ENCODE measurements around the gene UQCRQ.

The UQCRQ gene

DNA sequence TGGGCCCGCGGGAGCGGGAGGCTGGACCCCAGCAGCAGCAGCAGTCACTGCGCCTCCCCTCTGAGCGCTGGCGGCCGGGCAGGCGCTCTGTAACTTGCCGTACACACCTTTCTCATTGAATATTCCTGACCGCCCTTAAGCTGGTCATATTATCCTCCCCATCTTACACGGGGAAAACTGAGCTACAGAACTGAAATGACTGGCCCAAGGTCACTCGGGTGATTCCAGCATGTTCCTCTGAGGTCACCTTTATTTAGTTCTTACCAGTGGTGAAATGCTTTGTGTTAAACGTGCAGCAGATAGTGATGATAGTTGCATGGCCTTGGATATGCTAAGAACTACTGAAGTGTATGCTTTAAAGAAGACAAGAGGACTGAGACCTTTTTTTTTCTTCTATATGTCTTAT is 607 bp downstream of the UQCRQ start:
- H3K4me3 ChIP-seq (ENCODE audit: low read depth, low read length) = peak overlapping the region; percentile 95

DNA sequence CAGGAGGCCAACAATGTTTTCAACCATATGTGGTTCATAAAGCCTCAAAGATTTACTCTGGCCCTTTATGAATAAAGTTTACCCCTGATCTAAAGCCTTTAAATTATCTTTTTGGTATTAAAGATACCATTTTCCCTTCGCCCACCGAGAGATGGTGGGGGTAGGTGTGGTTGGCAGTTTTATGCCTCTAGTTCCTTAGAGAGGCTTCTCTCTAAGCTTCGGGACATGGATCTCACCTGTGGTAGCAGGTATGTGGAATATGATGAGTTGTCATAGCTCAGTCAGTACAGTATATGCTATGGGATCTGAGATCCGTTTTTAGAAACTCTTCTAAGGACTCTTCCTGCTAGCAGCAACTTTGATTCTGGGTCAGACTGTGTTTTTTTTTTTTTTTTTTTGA is 2.3 kb downstream of the UQCRQ start:
- no peak overlapping the region for H3K4me3 ChIP-seq (ENCODE audit: low read depth, low read length)

DNA sequence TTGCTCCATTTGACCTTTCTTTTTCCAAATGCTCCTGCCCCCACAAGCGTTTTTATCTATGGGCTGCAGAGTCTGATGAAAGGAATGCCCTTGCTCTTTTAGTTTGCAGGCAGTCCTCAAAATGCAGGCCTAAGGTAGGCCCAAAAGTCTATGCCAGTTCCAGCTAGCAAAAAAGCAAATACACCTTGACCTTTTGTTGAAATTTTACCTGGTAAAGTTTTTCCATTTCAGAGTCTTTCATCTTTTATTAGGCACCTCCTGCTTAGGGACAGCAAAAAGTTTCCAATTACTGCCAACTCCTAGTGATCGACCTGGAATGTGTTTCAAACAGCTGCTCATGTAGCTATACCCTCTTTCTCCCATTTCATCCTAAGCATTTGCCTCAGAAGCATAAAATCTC is 4.4 kb downstream of the UQCRQ start:
- no peak overlapping the region for H3K4me3 ChIP-seq (ENCODE audit: low read depth, low read length)

DNA sequence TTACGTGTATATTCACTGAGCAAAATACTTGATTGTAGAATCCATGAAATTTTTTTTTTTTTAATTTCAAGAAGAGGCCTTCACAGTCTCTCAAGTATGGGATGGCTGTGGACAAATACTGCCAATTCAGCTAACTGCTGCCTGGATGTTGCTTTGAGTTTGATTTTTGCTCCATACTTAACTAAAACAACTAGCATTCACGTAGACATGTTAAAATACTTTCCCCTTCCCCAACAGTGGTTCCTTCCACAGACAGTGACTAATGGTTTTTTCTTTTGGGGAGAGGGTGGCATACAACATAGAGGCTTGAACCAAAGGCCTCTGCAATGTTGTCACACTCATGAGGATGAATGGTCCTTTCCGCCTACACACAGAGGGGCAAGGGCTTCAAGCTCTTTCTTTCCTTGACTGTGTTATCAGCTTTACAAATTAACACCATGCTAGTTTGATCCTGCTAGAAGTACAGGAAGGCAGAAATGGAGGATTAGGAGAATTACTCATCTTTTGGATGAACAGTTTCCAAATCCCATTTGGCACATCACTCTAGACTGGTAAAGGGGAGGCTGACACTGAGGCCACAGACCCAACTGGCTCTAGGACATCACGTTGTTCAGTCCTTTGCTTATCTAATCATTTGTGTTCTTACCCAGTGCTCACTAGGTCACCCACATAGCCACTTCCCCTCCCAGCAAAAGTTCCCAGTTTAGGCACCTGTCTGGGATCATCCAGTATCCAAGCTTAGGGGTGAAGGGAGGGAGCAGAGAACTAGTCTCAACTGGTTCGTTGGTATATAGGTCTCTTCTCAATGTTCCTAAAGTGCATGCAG is 5.2 kb downstream of the UQCRQ start:
- no peak overlapping the region for H3K4me3 ChIP-seq (ENCODE audit: low read depth, low read length)

DNA sequence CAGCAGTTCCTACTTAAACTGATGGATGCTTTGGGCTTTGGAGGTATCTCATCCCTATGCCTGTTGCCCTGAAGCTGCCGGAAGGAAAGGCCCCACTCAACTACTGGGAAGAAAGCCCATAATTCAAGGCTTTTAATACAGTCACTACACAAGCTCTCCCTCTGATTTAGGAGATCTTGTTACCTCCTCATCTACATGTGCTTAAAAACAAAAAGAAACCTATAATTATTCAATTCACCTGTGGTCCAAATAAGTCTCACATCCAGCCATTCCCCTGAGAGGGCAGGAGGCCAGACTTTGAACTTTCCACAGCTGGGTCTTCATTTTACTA is 6.3 kb downstream of the UQCRQ start:
- H3K4me3 ChIP-seq (ENCODE audit: low read depth, low read length) = no peak overlapping the region

DNA sequence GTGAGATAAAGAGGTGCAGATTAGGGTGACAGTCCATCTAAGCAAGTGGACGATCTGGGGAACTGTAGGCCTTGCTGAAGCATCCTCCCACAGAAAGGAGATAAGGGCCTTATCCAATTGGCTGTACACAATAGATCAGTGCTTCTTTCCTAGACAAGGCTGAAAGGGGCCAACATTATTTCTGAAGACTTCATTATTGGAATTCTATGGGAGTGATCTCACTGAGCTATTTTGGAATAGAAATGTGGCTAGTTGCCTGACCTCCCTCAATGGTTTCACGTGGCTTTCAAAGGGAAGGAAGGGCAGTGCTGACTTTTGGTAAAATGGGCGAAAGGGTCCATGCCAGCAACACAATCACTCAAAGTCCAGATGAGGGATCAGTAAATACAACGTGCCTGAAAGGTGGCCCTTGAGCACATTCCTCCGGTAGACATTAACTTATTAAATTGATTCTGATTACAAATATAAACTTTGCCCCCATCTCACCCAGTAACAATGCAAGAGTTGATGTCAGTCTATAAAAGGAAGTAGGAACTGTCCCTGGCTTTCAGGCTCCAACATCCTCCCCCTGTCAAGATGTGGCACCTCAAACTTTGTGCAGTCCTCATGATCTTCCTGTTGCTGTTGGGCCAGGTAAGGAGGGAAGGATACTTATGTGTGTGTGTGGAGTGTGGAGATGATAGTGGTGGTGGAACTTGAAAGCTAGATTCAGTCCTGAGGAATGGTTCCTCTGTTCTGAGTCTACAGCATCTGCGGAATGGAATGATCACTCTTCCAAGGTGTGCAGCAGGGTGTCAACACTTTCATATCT is 6.9 kb downstream of the UQCRQ start, which contains the start of gene LEAP2:
TSS of gene LEAP2 (plus strand) at position 550 of the 811 bp plus-strand sequence. CDS start at position 577, 27 bp downstream.
- H3K4me3 ChIP-seq (ENCODE audit: low read depth, low read length) = no peak within 1 kb of the TSS

DNA sequence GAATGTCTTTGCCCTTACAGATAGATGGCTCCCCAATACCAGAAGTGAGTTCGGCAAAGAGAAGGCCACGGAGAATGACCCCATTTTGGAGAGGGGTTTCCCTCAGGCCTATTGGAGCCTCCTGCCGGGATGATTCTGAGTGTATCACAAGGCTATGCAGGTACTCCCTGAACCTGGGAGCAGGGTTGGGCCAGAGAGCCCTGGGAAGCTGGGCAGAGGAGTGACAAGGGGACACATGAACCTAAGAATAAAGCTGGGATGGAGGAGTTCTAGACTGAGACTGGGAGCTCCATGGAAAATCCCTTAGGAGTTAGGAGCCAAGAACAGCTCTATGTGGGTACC is 7.5 kb downstream of the UQCRQ start:
- H3K4me3 ChIP-seq (ENCODE audit: low read depth, low read length) = no peak overlapping the region

DNA sequence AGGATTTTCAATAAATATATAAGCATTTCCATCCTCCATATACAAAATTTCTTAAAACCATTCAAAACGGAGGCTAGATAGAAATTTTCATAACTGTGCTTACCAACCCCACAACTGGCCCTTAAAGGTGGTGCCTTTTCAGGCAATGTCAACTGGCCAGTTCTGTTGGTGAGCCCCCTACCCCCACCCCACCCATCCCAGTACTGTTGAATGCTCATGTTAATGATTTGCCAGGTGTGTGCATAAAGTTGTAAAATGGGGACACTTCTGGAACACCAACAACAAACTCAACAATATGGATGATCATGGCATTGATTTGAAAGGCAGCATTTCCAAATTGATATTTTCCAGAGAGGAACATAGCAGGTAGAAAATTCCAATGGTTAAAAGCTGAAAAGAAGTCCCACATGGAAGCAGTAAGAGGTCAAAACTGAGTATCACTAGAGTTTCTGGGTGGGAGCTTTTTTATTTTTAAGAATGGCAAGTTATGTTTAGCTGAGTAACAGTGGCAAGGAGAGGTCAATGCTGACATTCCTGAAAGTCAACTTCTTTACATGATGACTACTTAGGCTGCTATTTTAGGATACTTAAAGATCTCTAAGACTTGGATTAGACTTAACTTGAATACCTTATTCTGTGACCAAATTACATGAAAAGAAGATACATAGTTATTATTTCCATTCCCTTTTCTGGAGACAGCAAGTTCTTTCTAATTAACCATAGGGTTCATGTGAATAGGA is 9.7 kb downstream of the UQCRQ start:
- H3K4me3 ChIP-seq (ENCODE audit: low read depth, low read length) = no peak overlapping the region

DNA sequence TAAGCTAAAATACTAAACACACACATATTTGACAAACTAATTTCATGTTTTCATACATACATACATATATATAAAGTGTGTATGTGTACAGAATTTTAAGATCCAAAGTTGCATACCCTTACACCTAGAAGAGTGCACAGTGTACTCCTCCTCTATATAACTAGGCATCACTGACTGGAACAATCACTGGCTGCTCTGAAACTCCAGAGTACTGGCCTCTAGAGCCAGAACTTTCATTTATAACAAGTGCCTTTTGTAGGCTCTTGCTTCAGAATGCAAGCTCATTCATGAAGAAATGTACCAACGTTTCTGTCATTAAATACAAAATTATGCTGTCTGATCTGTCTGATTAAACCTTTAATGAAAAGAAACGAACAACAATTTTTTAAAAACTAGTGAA is 11.0 kb downstream of the UQCRQ start:
- no peak overlapping the region for H3K4me3 ChIP-seq (ENCODE audit: low read depth, low read length)

DNA sequence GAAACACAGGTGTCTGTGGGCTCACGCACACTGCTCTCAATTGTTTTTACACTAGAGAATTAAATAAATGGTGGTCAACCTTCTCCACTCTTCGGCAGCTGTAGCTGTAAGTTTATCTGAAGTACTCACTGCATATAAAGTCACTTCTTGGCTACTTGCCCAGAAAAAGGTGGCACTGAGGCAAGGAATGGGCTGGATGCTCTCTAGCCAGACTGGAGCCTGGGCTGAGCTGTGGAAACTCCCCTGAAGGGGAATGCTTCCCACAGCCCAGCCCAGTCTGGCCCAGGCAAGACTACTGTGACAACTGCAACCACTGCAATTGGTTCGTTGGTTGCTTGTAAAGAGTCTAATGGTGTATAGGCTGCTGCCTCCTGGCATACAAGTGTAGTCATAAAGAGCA is 11.5 kb downstream of the UQCRQ start:
- no peak overlapping the region for H3K4me3 ChIP-seq (ENCODE audit: low read depth, low read length)

DNA sequence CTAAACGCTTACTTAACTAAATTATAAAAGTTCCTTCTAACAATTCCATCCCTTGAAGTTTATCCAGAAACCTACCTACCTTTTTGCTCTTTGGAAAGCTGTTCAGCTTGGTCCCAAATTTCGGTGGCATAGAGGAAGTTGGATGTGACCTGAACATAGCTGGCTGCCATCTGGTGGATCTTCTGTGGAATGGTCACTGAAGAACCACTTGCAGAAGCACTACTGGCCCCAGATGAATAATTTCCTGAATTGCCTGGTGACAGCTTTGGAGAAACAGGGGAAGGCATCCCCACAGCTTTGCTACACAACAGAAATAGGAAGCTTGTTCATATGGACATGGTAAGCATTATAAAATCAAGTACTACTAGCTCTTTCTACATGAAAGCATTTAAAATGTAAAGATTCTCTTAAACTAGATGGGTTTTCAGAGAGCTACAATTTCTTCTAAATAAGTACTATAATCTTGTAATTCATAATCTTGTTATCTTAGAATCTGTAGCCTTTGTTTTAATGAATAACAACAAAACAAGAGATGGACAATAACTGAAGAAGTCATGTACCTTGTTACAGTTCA is 16.9 kb downstream of the UQCRQ start:
- H3K4me3 ChIP-seq (ENCODE audit: low read depth, low read length) = no peak overlapping the region

DNA sequence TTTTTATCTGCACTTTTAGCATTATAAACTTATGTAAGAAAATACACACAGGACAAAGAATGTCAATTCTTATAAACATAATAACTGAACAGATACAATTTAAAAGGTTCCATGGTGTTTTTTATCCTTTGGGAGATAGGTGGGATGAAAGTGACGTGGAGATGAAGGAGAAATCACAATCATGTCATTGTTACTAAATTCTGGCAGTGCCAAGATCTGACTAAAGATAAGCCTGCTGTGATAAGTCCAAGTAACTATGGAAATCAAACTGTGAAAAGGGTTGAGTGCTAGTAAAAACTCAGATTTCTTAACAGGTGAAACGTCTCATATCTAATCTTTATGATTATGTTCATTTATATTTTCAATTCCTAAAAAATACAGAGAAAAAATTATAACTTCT is 18.1 kb downstream of the UQCRQ start:
- no peak overlapping the region for H3K4me3 ChIP-seq (ENCODE audit: low read depth, low read length)

DNA sequence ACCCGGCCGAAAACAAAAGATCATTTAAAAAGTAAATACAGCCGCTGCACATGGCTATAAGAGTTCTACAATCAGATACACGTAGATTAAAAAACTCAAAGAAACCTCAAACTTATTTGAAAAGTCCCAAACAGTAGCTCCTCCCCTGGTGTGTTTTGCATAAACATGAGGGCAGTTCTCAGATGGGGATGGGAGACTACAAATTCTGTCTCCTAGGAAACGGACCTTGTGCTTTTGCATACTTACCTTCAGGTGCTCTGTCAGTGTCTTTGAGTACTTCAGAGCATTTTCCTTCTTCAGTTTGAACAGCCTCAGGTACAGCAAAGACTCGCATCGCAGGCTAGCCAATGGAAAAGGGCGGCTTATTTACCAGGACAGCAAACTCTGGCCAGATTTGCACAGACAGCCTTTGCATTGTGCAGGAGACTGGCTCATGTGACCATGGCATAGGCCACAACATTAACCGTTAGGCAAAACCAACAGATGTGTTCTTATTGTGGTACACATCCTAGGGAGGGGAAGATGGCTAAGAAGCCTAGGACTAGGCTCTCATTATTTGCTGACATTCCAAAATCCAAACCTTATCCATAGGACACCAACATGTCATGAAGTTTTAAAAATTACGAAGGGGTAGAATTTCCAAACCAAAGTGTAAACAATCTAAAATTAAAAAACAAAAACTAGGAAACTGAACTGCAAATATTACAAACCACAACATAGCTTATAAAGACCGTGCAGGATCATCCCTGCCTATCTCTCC is 19.8 kb downstream of the UQCRQ start:
- H3K4me3 ChIP-seq (ENCODE audit: low read depth, low read length) = no peak overlapping the region

DNA sequence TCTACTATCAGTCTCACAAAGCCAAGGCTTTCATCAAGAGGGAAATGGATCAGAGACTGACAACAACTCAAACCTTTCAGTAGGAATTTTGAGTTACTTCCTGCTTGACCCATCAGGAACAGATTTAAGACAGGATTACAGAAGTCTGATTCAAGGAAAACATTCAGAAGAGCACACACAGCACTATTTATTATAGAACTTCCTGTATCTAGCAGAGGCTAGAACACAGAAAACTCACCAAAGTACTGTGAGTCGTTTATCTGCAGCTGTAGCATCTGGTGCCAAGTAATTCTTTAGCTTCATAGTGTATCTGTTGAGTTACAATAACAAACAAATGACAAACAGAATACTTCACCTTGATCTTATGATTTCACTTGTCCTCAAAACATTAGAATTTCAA is 20.8 kb downstream of the UQCRQ start:
- no peak overlapping the region for H3K4me3 ChIP-seq (ENCODE audit: low read depth, low read length)

DNA sequence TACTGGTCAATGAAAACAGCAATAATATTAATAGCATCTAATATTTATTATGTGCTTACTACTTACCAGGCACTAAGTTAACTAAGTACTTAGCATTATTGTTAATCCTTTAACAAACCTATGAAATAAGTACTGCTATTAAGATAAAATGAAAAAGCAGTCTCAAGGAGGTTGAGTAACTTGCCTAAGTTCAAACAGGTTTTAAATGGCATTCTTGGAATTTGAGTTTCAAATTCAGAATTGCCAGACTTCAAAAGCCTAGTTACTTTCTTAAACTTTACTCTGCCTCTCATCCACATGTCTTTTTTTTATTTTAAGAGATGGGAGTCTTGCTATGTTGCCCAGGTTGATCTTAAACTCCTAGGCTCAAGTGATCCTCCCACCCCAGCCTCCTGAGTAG is 23.1 kb downstream of the UQCRQ start:
- no peak overlapping the region for H3K4me3 ChIP-seq (ENCODE audit: low read depth, low read length)

DNA sequence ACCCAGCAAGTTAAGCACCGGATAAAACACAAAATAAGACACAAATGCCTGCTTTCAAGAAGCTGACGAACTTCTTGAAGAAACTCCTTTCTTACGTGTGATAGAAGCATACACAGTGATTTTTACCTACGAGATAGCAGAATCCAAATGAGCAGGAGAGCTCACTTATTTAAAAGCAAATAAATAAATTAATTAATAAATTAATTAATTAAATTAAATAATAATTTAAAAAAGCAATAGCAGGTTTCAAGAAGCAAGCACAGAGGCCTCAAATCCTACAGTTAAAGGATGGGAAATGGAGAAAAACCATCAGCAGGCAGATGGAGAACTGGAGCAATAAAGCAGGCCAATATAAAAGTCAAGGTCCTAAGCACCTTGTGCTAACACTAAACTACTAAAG is 24.4 kb downstream of the UQCRQ start:
- H3K4me3 ChIP-seq (ENCODE audit: low read depth, low read length) = no peak overlapping the region

DNA sequence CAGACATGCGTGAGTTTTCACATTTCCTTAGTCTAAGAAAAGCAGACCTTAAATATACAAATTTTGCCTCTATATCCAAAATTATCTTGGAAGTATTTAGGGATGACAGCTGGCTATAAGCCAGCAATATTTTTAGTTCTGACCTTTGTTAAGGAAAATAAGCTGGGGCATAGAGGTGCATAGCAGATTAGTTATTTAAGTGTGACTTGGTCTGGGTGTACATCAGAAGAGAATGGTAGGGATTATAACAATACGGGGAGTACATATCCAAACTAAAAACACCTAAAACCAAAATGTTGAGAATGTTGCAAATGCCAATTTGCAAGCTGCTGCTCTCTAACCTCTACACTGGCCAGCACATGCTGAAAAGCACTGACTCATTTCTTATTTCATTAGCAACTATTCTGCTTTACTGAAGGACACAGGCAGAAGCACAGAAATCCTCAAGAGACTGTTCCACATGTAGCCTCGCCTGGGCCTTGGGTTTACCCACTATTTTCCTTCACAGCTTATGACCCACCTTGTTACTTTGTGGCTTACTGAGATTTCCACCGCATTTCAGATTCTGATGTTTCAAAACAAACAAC is 29.4 kb downstream of the UQCRQ start:
- H3K4me3 ChIP-seq (ENCODE audit: low read depth, low read length) = no peak overlapping the region

DNA sequence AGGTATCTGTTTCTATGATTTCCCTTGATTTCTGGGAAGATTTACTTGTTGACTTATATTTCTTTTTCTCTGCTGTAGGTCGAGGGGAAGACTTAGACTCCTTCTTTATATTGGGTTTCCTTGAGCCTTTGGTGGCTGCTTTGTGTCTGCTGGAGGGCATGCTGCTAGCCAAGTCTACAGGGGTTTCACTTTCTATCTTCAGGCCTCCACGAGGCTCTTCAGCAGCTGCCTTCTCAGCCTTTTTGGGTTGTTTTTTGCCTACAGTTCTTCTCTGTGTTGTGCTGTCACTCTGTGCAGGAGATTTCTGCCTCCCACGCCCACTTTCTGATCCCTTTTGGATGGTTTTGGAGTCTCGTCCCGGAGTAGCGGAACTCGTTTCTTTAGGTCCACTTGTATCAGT is 30.2 kb downstream of the UQCRQ start:
- no peak overlapping the region for H3K4me3 ChIP-seq (ENCODE audit: low read depth, low read length)

DNA sequence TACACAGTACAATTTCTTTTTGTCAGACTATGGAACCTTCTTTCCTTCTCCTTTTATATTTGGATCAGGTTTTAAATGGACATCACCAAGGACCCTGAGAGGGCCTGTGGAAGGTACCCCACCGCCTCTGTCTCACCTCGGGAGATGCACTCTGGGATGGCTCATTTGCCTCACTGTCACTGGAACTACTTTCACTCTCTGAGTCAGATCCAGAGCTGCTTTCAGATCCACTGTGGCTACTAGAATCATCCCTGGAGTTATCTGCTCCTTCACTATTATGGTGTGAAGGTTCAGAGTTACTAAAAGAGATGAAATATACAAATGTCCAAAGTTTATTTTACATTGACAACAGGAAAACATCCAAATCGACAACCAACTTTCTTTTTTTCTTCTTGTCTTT is 31.7 kb downstream of the UQCRQ start:
- H3K4me3 ChIP-seq (ENCODE audit: low read depth, low read length) = no peak overlapping the region

DNA sequence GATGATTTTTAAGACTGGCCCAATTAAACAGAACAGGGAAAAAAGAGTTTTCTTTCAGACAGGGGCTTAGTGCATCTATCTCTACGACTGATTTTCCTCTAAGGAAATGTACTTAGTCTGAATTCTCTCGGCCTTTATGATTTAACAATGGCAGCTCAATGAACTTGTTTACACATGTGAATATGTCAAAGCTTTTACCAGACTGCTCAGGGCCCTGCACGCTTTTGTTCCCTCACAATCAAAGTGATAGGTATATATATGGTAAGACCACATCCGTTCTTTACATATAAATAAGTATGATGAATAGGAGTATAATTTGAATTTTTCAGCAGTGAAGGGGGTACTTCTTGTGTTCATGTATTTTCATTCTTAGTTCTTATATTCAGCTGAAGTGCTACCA is 34.6 kb downstream of the UQCRQ start:
- no peak overlapping the region for H3K4me3 ChIP-seq (ENCODE audit: low read depth, low read length)
